KMS-11 (cell line): ENCODE results near the gene WASF3.

Experiments used
- H2AFZ ChIP-seq: fragments of 200-600 bp; sonication (generic); 2 replicates; pipeline ENCODE4 v1.6.1; 2016; ENCODE audit warnings: antibody characterized with exemption, mixed run types, low read depth
- H3K27ac ChIP-seq: fragments of 200-600 bp; sonication (generic); 2 replicates; pipeline ENCODE4 v1.6.1; 2016; ENCODE audit warnings: mild to moderate bottlenecking, mixed run types
- H3K27me3 ChIP-seq: fragments of 200-600 bp; sonication (generic); 2 replicates; pipeline ENCODE4 v1.6.1; 2017; ENCODE audit warnings: mild to moderate bottlenecking, low read depth, mixed run types, moderate library complexity; ENCODE audit not compliant: insufficient read depth
- H3K36me3 ChIP-seq: fragments of 200-600 bp; sonication (generic); 2 replicates; pipeline ENCODE4 v1.6.1; 2017; ENCODE audit warnings: mild to moderate bottlenecking, mixed run types; ENCODE audit not compliant: insufficient read depth
- H3K4me1 ChIP-seq: fragments of 200-600 bp; sonication (generic); 2 replicates; pipeline ENCODE4 v1.6.1; 2016; ENCODE audit warnings: mild to moderate bottlenecking, low read depth, mixed run types; ENCODE audit not compliant: poor library complexity, severe bottlenecking
- H3K4me2 ChIP-seq: fragments of 200-600 bp; sonication (generic); 2 replicates; pipeline ENCODE4 v1.7.0; 2016; ENCODE audit warnings: mild to moderate bottlenecking, mixed run types
- H3K4me3 ChIP-seq: fragments of 200-600 bp; sonication (generic); IDR thresholded peaks from 2 replicates; pipeline ENCODE4 v1.6.1; 2017; ENCODE audit warnings: low read depth, low read length, mixed read lengths; ENCODE audit not compliant: insufficient read depth
- H3K79me2 ChIP-seq: fragments of 200-600 bp; sonication (generic); 2 replicates; pipeline ENCODE4 v1.6.1; 2016; ENCODE audit warnings: low read depth, mixed run types; ENCODE audit not compliant: insufficient read depth
- H3K9ac ChIP-seq: fragments of 200-600 bp; sonication (generic); 2 replicates; pipeline ENCODE4 v1.6.1; 2016; ENCODE audit warnings: mild to moderate bottlenecking, mixed run types
- H4K20me1 ChIP-seq: fragments of 200-600 bp; sonication (generic); 2 replicates; pipeline ENCODE4 v1.6.1; 2016; ENCODE audit warnings: mild to moderate bottlenecking, mixed run types; ENCODE audit not compliant: insufficient read depth
- CTCF ChIP-seq: fragments of 200-600 bp; sonication (generic); conservative IDR thresholded peaks from 2 replicates; pipeline ENCODE4 v1.6.1; 2017; ENCODE audit warnings: low read depth, mild to moderate bottlenecking, antibody characterized with exemption, low read length, moderate library complexity, mixed read lengths

WASF3 gene

GRCh38 chr13:26579580-26579979 is 22.1 kb downstream of the WASF3 start:
- no peaks in the 10 kb centered on the region for H3K4me1 ChIP-seq
- H3K4me2 ChIP-seq: no peak overlapping the region
- TF ChIP-seq CTCF: no peak

GRCh38 chr13:26583662-26584061 is 26.2 kb downstream of the WASF3 start:
- Histone ChIP-seq H3K4me3 (no peak overlapping the region), H3K9ac (no peak overlapping the region), H3K79me2 (no peaks in the 10 kb centered on the region), H2AFZ (no peak overlapping the region), H3K36me3 (no peaks in the 10 kb centered on the region), H4K20me1 (no peaks in the 10 kb centered on the region), H3K4me2 (no peak overlapping the region), H3K4me1 (no peaks in the 10 kb centered on the region), H3K27me3 (no peaks in the 10 kb centered on the region), H3K27ac (no peak overlapping the region)
- no peak for TF ChIP-seq CTCF

More at GRCh38 chr13:26579580-26579979, 22.1 kb downstream of the WASF3 start:
- H3K36me3 ChIP-seq: no peaks in the 10 kb centered on the region
- no peak overlapping the region for H2AFZ ChIP-seq
- no peak overlapping the region for H3K4me3 ChIP-seq
- H3K27me3 ChIP-seq: no peaks in the 10 kb centered on the region
- H4K20me1 ChIP-seq: no peaks in the 10 kb centered on the region
- H3K9ac ChIP-seq: no peak overlapping the region
- no peaks in the 10 kb centered on the region for H3K79me2 ChIP-seq
- H3K27ac ChIP-seq: no peak overlapping the region

GRCh38 chr13:26584713-26585112 is 27.2 kb downstream of the WASF3 start:
- Histone ChIP-seq H3K4me3 (no peak overlapping the region), H3K27ac (no peak overlapping the region), H3K4me1 (no peaks in the 10 kb centered on the region), H3K4me2 (no peak overlapping the region), H3K27me3 (no peaks in the 10 kb centered on the region), H2AFZ (no peak overlapping the region), H3K9ac (no peak overlapping the region), H3K79me2 (no peaks in the 10 kb centered on the region), H4K20me1 (no peaks in the 10 kb centered on the region), H3K36me3 (no peaks in the 10 kb centered on the region)
- TF ChIP-seq CTCF: no peak

- H3K4me1 ChIP-seq: no peaks in the 10 kb centered on the region
- no peaks in the 10 kb centered on the region for H3K36me3 ChIP-seq
- no peak overlapping the region for H3K27ac ChIP-seq
- H2AFZ ChIP-seq: no peak overlapping the region
- no peak overlapping the region for H3K9ac ChIP-seq
- no peak for TF ChIP-seq CTCF
- no peaks in the 10 kb centered on the region for H3K27me3 ChIP-seq
- no peaks in the 10 kb centered on the region for H3K79me2 ChIP-seq
- no peak overlapping the region for H3K4me3 ChIP-seq
- H4K20me1 ChIP-seq: no peaks in the 10 kb centered on the region
- no peak overlapping the region for H3K4me2 ChIP-seq
These were observed 27.7 kb downstream of the WASF3 start for GRCh38 chr13:26585136-26585535.

GRCh38 chr13:26587251-26587650 is 29.8 kb downstream of the WASF3 start:
- Histone ChIP-seq H3K79me2 (no peaks in the 10 kb centered on the region), H3K4me2 (no peak overlapping the region), H3K36me3 (no peaks in the 10 kb centered on the region), H3K27me3 (no peaks in the 10 kb centered on the region), H3K4me3 (no peak overlapping the region), H3K27ac (no peak overlapping the region), H3K9ac (no peak overlapping the region), H2AFZ (no peak overlapping the region), H3K4me1 (no peaks in the 10 kb centered on the region), H4K20me1 (no peaks in the 10 kb centered on the region)
- no peak for TF ChIP-seq CTCF
